GF-D8 (cell line): ENCODE data around the gene PSRC1.
A peak's percentile ranks its signal among the peaks of the same experiment; 100 is the strongest.
"Not testable (repeated sequence)": the region's sequence is repeated elsewhere in the genome, so short reads cannot be mapped to it uniquely, and the experiment has no call there.

Source experiments
- DNase-seq: peaks from one replicate; lab custom pipeline; 2025; lab: John Stamatoyannopoulos, UW

Gene PSRC1

DNA sequence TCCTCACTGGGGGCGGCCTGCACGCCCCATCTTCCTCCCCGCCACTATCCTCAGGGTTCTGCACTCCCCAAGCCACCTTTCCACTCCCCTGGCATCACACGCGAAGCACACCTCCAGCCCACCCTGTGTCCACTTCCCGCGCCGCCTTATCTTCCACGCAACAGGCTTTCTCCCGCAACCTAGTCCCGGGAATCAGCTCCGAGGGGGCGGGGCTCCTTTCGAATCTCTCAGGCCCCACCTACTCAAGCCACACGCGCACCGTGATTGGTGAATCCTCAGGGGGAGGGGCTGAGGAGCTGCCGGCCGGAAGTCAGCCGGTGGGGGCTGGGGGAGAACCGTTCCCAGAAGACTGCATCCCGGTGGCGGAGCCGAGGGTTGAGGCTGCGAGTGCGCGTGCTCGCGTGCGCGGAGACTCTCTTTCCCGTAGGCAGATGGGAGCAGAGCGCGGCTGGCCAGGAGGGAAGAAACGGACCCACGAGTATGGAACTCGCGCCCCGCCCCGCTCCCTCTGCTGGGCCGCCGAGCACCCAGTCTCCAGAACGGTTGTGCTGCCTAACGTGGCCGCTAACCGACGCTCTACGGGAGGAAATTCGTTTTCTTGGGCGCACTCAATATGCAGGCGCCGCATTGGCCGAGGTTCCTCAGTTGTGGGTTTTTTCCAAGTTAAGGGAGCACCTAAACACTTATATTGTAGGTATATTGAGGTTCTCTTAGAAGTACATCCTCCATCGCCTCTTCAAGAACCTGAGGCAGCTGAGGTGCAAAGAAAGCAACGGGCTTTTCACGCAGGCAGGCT lies at the start of gene PSRC1:
TSS of gene PSRC1 (minus strand) at position 194 of the 796 bp plus-strand sequence.
- peak; percentile 79 for DNase-seq

DNA sequence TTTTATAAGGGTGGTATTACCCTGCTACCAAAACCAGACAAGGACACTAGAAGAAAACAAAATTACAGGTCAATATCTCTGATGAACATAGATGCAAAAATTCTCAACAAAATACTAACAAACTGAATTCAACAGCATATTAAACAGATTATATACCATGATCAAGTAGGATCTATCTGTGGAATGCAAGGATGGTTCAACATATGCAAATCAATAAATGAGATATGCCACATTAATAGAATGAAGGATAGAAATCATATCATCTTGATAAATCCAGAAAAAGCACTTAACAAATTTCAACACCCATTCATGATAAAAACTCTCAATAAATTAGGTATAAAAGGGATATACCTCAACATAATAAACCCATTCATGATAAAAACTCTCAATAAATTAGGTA lies 48.2 kb upstream of the PSRC1 start:
- DNase-seq, result no peak

GRCh38 chr1:109327285-109327684 lies 44.3 kb upstream of the PSRC1 start:
- no peak for DNase-seq

DNA sequence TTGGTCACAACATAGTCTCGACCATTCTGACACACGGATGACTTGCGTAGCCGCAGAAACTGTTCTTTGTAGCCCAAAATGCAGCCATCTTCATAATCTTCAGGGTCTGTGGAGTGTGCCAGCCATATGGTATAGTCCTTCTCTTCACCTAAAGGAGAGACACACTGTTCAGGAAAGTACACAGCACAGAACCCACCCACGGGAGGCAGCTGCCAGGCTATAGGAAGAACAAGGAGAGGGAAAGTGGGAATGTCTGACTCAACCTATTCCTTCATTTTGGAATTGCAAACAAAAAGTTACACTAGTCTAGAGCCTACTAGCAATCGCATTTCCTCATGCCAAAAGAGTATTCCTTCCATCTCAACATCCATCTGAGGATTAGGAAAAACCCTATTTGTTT lies 40.0 kb upstream of the PSRC1 start:
- DNase-seq, result no peak

GRCh38 chr1:109319114-109319513 lies 36.2 kb upstream of the PSRC1 start:
- no peak for DNase-seq

DNA sequence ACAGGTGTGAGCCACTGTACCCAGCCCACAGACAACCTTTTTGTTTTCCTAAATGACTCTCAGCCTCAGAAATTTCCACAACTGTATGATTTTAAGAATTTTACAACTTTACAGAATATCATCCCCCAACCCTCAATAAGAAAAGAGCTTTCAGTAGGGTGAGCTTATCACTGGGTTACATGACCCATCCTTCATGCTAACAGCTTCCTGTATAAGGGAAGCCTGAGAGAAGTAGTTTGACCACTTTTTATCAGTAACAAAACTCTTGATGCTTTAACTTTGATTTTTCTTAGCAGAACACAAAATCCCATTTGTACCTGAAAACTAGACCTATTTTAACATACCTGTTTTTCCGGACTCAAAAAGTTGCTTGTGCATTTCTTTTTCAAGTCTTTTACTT lies 33.6 kb upstream of the PSRC1 start:
- no peak for DNase-seq

DNA sequence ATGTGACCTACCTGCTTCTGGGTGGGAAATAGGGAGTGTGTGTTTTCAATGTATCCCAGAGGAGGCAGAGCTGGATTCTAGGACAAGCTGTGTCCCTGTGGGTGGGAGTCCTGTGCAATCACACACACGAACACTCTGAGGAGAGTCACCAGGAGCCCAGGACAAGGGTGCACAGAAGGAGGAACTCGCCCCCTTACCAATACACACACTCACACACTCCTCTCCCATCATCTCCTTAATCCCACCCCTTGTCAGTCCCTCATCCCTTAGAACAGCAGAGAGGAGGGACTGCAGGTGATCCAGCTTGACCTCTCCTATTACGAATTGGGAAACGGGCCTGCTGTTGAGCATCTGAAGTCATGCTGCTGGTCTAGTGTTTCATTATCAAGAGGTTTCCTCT lies 32.3 kb upstream of the PSRC1 start:
- DNase-seq, result no peak

DNA sequence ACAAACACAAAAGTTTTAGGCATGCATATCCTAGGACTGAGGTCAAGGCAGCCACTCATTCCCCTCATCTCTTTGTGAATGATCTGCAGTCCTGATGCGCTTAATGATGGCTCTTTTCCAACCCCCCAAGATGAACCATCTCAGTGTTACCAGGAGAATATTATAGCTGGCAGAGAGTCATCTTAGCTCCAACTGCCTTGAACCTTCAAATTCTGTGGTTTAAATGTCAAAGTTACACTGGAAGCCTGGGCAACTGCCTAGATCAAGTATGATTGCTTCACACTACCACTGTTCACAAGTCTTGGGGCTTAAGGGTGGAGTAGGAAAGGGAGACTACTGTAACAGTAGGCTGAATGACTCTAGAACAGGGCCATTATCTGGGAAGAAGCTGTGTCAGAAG lies 31.9 kb upstream of the PSRC1 start:
- no peak for DNase-seq

- DNase-seq, result no peak
Observed at GRCh38 chr1:109312978-109313775, 30.2 kb upstream of the PSRC1 start.

GRCh38 chr1:109312246-109312645 lies 29.3 kb upstream of the PSRC1 start:
- no peak for DNase-seq

GRCh38 chr1:109309347-109309746 lies 26.4 kb upstream of the PSRC1 start:
- DNase-seq, result no peak

DNA sequence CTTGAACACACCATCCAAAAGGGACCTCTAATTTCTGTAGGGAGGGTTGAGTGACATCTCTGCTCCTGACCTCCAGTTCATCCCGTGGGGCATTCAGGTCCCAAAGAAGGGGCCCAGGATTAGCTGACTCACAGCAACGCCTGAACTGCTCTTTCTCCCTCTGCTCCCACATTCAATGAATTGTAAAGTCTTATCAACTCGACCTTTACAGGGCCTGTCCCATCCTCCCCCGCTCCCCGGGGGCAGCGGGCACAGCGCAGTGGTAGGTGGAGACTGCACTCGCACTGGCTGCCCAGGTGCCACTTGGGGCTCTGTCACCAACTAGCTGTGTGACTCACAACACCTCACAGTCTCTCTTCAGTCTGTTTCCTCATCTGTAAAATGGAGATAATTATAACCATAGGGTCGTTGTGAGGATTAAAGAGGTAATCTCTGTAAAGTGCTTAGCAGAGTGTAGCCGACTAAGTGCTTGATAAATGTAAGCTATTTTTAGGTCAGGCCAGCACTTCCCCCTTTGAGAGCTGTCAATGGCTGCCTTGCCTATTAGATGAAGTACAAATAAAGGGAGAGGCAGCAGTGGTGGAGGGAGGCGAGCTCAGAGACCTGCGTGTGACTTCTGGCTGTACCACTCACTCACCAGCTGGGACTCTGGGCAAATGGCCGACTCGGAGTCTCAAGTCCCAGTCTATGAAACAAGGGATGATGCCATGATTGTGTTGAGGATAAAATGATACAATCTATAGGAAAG lies 24.5 kb upstream of the PSRC1 start:
- no peak for DNase-seq

DNA sequence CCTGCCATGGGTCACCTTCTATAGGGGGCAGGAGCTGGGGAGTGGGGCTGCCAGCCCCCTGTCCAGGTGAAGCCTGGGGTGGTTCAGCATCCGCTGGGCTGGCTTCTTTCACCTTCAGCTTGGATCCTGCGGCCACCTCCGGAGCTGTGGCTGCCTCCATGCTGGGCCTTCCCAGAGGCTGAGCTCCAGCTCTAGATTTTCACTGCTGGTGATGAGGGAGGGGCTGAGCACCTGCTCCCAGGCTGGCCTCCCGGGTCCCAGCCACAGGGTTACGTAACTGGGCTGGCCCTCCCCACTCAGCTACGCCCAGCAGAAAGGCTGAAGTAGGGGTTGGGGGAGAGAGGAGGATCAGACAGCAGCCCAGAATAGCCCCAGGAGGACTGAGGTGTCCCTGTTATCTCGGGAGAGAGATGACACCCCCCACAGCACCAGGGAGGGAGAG lies 23.9 kb upstream of the PSRC1 start, which contains the start of gene MYBPHL:
TSS of gene MYBPHL (minus strand) at position 180 of the 442 bp plus-strand sequence. CDS start at position 160, 20 bp downstream.
- no peak for DNase-seq

GRCh38 chr1:109305991-109306390 lies 23.0 kb upstream of the PSRC1 start:
- DNase-seq, result not testable (repeated sequence)

DNA sequence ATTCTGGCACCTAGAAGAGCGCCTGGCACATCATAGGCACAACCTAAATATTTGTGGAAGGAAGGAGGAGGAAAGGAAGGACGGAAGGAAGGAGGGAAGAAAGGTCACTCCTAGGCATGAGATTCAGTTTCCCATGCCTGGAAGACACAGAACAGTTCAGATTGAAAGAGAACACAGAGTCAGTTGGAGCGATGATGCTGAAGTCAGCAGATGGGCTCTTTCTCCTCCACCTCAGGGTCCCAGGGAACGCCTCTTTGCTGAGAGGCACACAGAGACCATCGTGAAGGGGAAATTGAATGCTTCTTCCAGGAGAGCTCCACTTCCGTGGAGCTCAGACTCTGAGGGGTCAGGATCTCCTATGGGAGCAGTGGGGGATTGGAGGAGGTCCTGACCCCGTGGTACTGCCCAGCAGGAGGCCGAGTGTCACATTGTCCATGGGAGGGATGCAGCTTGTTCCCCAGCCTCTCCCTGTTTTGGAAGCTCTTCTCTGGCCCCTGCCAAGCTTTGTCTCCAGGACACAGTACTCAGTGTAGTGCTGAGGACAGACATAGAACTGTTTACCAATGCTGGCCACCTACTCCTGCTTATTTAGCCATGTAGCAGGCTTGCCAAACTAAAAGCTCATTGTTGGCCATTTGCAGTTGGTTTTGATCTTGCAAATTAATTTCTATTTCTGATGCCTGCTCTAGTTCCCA lies 21.4 kb upstream of the PSRC1 start:
- no peak for DNase-seq

GRCh38 chr1:109301874-109302273 lies 18.9 kb upstream of the PSRC1 start:
- DNase-seq, result no peak

DNA sequence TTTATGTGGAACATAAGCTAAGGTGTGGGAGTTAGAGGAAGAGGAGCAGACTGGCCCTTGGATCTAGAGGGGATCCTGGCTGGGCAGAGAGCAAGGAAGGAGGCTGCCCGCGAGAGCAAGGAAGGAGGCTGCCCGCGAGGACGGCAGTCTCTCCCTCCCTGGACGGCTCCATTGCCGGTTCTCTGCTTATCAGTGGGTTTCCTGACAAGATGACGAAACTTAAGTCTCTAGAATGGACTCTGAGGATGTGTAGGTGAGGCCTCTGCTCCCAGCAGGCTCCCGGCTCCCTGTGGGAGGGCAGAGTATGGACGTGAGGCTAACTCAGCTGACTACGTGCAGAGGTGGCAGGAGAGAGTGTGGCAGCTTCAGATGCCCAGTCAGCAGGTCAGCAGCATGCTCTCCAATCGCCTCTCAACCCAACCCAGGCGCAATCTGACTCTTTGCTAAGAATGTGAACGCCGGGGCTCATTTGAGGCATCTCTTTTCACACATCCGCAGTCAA lies 17.8 kb upstream of the PSRC1 start:
- no peak for DNase-seq

DNA sequence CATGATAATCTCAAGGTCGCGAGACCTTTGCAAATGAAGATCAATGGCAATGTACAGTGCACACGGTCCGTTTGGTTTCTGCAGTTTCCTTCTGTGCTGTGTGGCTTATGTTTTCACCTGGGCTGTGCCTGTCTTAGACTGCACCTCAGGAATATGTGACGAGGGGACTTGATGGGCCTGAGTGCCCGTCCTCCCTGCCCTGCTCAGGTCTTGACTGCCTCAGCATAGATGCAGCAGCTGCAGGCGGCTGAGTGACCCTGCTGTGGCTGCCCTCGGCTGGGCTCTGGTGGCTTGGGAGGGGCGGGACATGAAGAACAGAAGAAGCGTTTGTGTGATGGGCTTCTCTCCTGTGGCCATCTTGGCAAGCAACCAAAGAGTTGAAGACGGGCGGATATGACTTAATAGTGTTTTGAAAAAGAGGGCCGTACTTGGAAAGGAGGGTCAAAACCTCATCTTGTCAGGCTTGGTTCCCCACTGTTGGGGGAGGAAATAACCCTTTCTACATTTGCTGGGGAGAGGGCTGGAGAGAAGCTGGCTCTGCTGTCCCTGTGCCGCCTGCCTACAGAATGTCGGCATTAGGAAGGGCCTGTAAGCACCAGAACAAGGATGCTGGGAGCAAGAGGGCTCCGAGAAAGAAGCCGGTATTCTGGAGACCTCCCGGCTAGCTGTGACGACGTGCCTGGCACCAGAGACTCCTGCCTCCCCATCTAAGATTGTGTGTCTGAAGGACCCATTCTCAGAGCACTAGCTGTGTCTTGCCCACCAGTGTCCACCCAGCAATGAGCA lies 16.8 kb upstream of the PSRC1 start:
- no peak for DNase-seq

DNA sequence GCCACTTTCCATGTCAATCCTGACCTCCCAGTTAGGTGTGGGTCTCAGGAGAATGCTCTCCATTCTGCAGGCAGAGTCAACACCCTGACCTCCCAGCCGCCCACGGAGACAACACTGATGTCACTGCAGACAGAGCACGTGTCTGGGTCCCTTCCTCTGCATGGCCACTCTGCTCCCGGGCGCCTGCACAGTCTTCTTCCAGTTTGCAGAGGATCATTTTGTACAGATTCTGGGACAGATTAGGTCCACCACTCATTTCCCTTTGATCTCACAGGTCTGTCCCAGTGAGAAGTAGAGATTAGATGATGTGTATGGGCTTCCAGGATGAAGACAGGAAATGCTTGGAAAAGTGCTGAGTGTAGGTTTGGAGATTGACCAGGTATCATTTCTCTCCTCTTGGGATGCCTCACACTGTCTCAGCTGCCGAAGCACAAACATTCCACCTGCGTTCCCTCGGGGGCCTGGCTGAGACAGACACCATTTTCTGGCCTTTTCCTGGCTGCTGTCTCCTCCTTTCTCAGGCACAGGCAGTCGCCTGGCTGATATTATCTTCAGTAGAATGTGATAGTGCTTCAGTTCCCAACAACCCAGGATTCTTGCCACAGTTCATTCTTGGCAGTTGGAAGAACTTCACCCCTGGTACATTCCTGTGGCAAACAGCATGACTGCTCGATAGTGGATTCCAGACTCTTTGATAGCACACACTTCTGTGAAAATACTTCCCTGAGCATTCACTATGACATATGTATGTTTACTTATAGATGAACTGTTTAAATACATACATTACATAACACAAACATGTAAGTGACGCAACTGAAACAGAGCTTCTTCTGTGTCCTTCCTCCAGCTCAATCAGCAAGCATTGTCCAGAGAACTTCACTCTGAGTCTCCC lies 16.0 kb upstream of the PSRC1 start:
- DNase-seq, result no peak

GRCh38 chr1:109296782-109297181 lies 13.8 kb upstream of the PSRC1 start:
- DNase-seq, result no peak
